Measurements from ENCODE around the gene ACTN4. TPM values are rescaled to one million over a fixed set of nuclear protein-coding genes. Genes with fewer than 3 reads are reported as not detected.

The ACTN4 gene
- total and polyA plus RNA-seq, 2 donors (not counting 3 experiments of a cell fraction or from before 2014, with no cell fraction given): 313 to 748 TPM

GRCh38 chr19:38781058-38781457 is 133.6 kb downstream of the ACTN4 start:
- ChIA-PET POLR2A (no interaction called here), CTCF (no interaction called here)
- H3K27me3 ChIP-seq (ENCODE audit: control insufficient read depth in 2 of 2, insufficient read depth in 2 of 2, low read length in 2 of 2): peaks cover 0 to 5% of the 10 kb centered on the region in 2 experiments
- peaks cover 2% of the 10 kb centered on the region for H3K4me1 ChIP-seq (ENCODE audit: control insufficient read depth, extremely low read depth, insufficient read depth, low read length)
- H3K36me3 ChIP-seq (ENCODE audit: control insufficient read depth in 2 of 2, extremely low read depth in 1 of 2, insufficient read depth in 2 of 2, low read length in 2 of 2): no peaks in the 10 kb centered on the region
- no peaks in the 10 kb centered on the region for H4K20me1 ChIP-seq (replicated peaks; ENCODE audit: control insufficient read depth, extremely low read depth, insufficient read depth, low read length)
- H3K79me2 ChIP-seq (ENCODE audit: control insufficient read depth, insufficient read depth, low read length): no peaks in the 10 kb centered on the region
- BruUV-seq (replicated peaks): no TSS peak
- no peaks in the 10 kb centered on the region for H3K9me3 ChIP-seq (replicated peaks; ENCODE audit: control insufficient read depth, insufficient read depth, low read length)
- no peaks in the 10 kb centered on the region for H3K9me1 ChIP-seq (replicated peaks; ENCODE audit: control insufficient read depth, extremely low read depth, insufficient read depth, low read length)
- no peak overlapping the region for H3K27ac ChIP-seq (ENCODE audit: insufficient read depth, low read depth, low read length)
- FAIRE-seq (no peak), DNase-seq (ENCODE audit: low read depth, low spot score) (no peak)
- H3K4me2 ChIP-seq (ENCODE audit: insufficient read depth, low read length): no peak overlapping the region
- no peak for TF ChIP-seq POLR2AphosphoS5 (IDR thresholded peaks at IDR 0.05; ENCODE audit: insufficient read depth, low read depth, low read length)
- TF ChIP-seq POLR2A (IDR thresholded peaks at IDR 0.05; ENCODE audit: low read depth, low read length): no peak
- TF ChIP-seq JUN (IDR thresholded peaks at IDR 0.05; ENCODE audit: borderline replicate concordance, insufficient read depth, insufficient read length, low read depth): no peak
- intact Hi-C loops (cut with micrococcal nuclease): no loop called here
- H3K9ac ChIP-seq (replicated peaks; ENCODE audit: extremely low read depth, insufficient read depth, low read length): no peak overlapping the region
- H3K4me3 ChIP-seq (replicated peaks in 1 of 3; ENCODE audit: insufficient read depth in 1 of 3, low read depth in 1 of 3, low read length in 3 of 3): no peak overlapping the region
- no peak overlapping the region for H2AFZ ChIP-seq (ENCODE audit: low read depth, low read length)
- dilution Hi-C loops (cut with MboI; ENCODE audit: extremely low pct_ligation_motif_present, low sequenced_read_pairs): no loop called here

Other genes starting within 250 kb of the ACTN4 start
- 13.0 and 15.4 TPM in 2 replicates for gene FAM98C, start 244.6 kb upstream of the ACTN4 start, total RNA-seq
- gene FAM98C, start 244.6 kb upstream of the ACTN4 start, polyA plus RNA-seq: 12.6 and 16.5 TPM in 2 replicates
- not detected in 2 replicates for gene RASGRP4, start 221.4 kb upstream of the ACTN4 start, total RNA-seq
- not detected in 2 replicates for gene RASGRP4, start 221.4 kb upstream of the ACTN4 start, polyA plus RNA-seq
- 0.02 TPM in 1 of 2 replicates, not detected in the other for gene RYR1, start 214.0 kb upstream of the ACTN4 start, total RNA-seq
- gene RYR1, start 214.0 kb upstream of the ACTN4 start, polyA plus RNA-seq: under 0.01 TPM in 1 of 2 replicates, not detected in the other
- gene MAP4K1, start 29.7 kb upstream of the ACTN4 start, total RNA-seq: 1.2 and 1.6 TPM in 2 replicates
- gene MAP4K1, start 29.7 kb upstream of the ACTN4 start, polyA plus RNA-seq: 0.12 and 0.14 TPM in 2 replicates
- 267 and 277 TPM in 2 replicates for gene EIF3K, start 28.5 kb upstream of the ACTN4 start, total RNA-seq
- 584 and 644 TPM in 2 replicates for gene EIF3K, start 28.5 kb upstream of the ACTN4 start, polyA plus RNA-seq
- not detected in 2 replicates for gene CAPN12, start 96.8 kb downstream of the ACTN4 start, total RNA-seq
- gene CAPN12, start 96.8 kb downstream of the ACTN4 start, polyA plus RNA-seq: 0.35 and 0.45 TPM in 2 replicates
- gene LGALS7, start 125.9 kb downstream of the ACTN4 start, total RNA-seq: not detected in 2 replicates
- not detected in 2 replicates for gene LGALS7, start 125.9 kb downstream of the ACTN4 start, polyA plus RNA-seq
- gene LGALS7B, start 141.6 kb downstream of the ACTN4 start, total RNA-seq: not detected in 2 replicates
- gene LGALS7B, start 141.6 kb downstream of the ACTN4 start, polyA plus RNA-seq: not detected in 2 replicates
- gene LGALS4, start 165.3 kb downstream of the ACTN4 start, total RNA-seq: 0.44 TPM in 1 of 2 replicates, not detected in the other
- 0.19 and 0.22 TPM in 2 replicates for gene LGALS4, start 165.3 kb downstream of the ACTN4 start, polyA plus RNA-seq
- 62.5 and 69.7 TPM in 2 replicates for gene ECH1, start 184.1 kb downstream of the ACTN4 start, total RNA-seq
- gene ECH1, start 184.1 kb downstream of the ACTN4 start, polyA plus RNA-seq: 71.8 and 74.1 TPM in 2 replicates
- gene HNRNPL, start 202.3 kb downstream of the ACTN4 start, total RNA-seq: 427 and 451 TPM in 2 replicates
- 243 and 305 TPM in 2 replicates for gene HNRNPL, start 202.3 kb downstream of the ACTN4 start, polyA plus RNA-seq
- 6.6 and 10.1 TPM in 2 replicates for gene RINL, start 230.6 kb downstream of the ACTN4 start, total RNA-seq
- gene RINL, start 230.6 kb downstream of the ACTN4 start, polyA plus RNA-seq: 4.7 and 5.3 TPM in 2 replicates